Measurements from ENCODE around the gene KLHL11.
"Not testable (repeated sequence)": the region's sequence is repeated elsewhere in the genome, so short reads cannot be mapped to it uniquely, and the experiment has no call there.

KLHL11 gene

DNA sequence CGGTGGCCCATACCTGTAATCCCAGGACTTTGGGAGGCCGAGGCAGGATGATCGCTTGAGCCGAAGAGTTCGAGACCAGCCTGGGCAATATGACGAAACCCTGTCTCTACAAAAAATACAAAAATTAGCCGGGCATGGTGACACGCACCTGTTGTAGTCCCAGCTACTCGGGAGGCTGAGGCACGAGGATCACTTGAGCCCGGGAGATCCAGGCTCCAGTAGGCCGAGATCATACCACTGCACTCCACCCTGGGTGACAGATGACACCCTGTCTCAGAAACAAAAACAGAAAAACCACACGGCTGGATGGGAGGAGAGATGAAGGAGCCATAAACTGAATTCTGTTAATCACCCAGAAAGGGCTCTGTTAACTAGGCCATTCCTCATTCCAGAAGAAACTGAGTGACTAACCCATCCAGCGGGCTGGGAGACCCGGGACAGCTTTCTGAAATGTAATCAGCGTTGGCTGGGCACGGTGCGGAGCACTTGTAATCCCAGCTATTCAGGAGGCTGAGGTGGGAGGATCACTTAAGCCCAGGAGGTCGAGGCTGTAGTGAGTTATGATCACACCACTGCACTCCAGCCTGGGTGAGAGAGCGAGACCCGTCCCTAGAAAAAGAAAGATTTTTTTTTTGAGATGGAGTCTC lies 28.6 kb downstream of the KLHL11 start:
- no peak for FAIRE-seq

DNA sequence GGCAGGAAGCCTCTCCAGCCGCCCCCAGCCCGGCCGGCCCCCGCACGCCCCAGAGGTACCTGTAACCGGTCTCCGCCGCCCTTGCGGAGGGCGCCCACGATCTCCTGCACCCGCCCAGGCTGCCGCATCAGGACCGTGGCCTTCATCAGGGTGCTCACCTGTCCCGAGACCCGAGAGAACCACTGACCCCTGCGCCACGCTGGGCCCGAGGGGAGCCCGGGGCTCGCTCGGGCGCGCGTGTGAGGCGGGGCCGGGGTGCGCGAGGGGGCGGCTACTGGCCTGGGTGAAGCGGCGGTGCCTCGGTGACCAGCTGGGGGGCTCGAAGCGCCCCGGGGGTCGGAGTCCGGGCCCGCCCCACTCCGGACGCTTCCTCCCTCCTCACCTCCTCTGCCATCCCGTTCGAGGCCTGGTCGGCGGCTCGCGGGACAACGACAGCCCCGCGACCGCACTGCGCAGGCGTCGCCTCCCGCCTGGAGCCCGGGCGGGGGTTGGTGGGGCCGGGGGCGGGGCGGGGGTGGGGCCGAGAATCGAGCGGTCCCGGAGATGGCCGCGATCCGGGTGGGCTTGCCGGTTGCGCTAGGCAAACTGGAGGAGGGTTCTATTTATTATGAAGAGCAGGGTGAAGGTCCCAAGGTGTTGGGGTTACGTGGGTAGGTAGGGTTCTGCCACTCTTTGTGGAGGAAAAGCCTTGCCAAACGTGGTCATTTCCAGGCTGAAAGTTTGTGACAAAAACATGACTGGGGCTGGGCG lies 29.2 kb downstream of the KLHL11 start, which contains the start of gene NT5C3B:
TSS of gene NT5C3B (minus strand) at position 433 of the 750 bp plus-strand sequence. CDS start at position 394, 39 bp downstream.
- FAIRE-seq, result no peak

- FAIRE-seq, result no peak
These were observed 29.9 kb downstream of the KLHL11 start for GRCh38 chr17:41835214-41835799.

GRCh38 chr17:41829961-41830360 lies 35.3 kb downstream of the KLHL11 start:
- FAIRE-seq, result not testable (repeated sequence)

- FAIRE-seq, result no peak
These were observed 39.9 kb downstream of the KLHL11 start for GRCh38 chr17:41825175-41825845.

DNA sequence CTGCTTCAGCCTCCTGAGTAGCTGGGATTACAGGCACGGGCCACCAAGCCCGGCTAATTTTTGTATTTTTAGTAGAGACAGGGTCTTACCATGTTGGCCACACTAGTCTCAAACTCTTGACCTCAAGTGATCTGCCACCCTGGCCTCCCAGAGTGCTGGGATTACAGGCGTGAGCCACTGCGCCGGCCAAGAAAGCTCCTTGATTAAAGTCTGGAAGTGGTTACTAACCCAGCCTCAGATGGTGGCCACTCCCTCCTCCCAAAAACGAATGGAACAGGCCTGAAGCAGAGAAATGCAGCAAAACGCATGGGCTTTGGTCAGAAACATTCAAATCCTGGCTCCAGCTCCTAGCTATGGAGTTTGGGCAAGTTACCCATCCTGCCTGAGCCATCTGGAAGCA lies 41.1 kb downstream of the KLHL11 start:
- no peak for FAIRE-seq

DNA sequence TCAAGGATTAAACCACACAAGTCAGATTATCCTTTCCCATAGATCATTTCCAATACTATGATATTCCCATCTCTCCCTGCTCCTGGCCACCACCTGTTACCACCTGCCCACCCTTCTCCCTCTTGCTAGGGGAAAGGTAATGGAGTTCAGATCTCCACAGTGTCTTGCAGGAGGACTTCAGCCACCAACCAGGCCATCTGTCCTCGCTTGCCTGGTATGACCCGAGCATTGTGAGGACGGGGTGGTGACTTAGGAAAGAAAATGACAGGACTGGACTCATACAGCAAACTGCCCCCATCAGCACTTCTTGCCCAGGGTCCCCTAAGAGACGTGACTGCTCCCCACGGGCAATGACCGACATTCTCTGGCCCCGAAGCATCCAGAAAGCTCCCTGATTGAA lies 41.6 kb downstream of the KLHL11 start:
- no peak for FAIRE-seq

DNA sequence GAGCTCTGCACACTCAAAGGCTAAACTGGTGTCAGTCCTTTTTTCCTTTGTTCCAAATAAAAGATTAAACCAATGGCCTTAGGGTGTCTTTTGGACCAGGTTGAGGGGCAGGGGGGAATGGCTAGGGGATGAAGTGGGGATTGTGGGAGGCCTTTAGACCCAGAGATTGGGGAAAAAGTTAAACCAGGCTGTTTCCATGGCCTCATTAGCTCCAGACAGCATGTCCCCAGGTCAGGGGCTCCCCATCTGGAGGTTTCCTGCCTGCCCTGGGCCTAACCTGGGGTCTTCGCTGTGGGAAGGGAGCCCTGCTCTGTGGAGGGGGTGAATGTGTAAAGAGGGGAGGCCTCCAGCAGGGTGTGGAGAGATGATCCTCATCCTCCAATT lies 42.1 kb downstream of the KLHL11 start:
- no peak for FAIRE-seq

- FAIRE-seq, result no peak
These were observed 42.7 kb downstream of the KLHL11 start for GRCh38 chr17:41822216-41823140.

GRCh38 chr17:41821776-41822175 lies 43.4 kb downstream of the KLHL11 start:
- no peak for FAIRE-seq

DNA sequence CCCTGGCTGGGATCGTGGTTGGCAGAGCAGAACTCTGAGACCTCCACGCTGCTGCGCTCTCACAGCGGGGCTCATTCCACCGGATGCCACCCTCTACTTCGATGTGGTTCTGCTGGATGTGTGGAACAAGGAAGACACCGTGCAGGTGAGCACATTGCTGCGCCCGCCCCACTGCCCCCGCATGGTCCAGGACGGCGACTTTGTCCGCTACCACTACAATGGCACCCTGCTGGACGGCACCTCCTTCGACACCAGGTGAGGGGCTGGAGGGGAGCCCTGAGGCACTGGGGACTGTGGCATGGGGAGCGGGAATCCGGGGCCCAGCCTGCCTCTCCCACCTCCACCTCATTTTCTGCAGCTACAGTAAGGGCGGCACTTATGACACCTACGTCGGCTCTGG lies 47.2 kb downstream of the KLHL11 start:
- FAIRE-seq, result no peak

DNA sequence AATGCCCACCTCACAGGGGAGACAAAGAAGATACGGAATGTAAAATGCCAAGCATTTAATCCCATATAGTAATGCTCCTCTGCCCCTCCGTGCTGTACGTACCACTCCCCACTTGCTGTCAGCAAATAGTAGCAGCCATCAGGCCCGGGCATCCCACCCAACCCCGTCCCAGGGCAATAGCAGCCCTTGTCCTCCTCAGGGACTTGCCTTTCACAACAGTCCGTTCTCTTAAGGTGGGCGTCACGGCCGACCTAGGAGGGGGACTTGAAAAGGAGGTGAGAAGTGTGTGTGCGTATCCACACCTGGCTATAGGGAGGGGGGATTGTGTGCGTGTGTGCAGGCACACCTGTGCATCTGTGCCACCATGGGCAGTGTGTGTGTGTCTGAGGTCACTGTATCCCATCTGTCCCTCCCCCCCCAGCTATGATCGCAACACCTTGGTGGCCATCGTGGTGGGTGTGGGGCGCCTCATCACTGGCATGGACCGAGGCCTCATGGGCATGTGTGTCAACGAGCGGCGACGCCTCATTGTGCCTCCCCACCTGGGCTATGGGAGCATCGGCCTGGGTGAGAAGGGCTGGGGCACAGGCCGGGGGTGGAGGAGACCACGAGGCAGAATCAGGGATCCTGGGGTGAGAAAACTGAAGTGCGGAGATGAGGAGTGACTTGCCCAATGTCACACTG lies 48.4 kb downstream of the KLHL11 start:
- no peak for FAIRE-seq

GRCh38 chr17:41814195-41814594 lies 51.0 kb downstream of the KLHL11 start:
- no peak for FAIRE-seq

GRCh38 chr17:41813699-41814124 lies 51.5 kb downstream of the KLHL11 start:
- FAIRE-seq, result no peak

DNA sequence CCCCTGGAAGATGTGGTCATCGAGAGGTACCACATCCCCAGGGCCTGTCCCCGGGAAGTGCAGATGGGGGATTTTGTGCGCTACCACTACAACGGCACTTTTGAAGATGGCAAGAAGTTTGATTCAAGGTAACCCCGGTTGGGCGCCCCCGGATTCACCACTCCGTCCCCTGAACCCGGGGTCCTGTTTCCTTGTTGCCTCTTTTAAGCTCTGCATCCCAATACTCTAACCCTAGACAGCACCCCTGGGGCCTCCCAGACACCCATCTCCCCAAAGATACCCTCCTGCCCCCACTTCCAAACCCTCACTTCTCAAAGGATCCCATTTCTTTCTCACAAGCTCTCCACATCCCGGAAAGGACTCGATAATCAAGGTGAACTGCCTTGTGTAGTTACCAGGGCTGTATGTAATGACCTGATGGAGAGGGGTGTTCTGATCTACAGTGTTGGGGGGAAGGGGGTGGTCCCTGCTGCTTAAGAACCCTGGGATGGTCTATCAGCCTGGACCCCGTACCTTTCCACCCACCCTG lies 52.0 kb downstream of the KLHL11 start:
- FAIRE-seq, result no peak

DNA sequence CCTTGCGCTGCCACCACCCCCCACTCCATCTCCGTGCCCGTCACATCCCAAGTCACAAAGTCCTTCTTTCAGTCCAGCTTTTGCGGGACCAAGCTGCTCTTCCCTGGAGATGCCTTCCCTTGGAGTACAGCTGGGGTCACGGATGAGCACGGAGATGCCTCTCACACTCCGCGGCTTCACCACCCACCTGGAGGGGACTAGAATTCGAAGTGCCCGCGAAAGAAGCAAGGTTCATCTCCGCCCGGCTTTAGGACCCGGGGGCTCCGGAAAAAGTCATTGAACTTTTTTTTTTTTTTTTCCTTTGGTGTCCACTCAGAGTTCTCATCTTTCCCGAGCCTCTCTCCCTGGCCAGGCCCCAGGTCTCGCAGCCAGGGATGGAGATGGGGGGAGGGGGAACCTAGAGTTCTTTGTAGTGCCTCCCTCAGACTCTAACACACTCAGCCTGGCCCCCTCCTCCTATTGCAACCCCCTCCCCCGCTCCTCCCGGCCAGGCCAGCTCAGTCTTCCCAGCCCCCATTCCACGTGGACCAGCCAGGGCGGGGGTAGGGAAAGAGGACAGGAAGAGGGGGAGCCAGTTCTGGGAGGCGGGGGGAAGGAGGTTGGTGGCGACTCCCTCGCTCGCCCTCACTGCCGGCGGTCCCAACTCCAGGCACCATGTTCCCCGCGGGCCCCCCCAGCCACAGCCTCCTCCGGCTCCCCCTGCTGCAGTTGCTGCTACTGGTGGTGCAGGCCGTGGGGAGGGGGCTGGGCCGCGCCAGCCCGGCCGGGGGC lies 52.7 kb downstream of the KLHL11 start, which contains the start of gene FKBP10:
TSS of gene FKBP10 (plus strand) at position 624 of the 771 bp plus-strand sequence. CDS start at position 655, 31 bp downstream.
- no peak for FAIRE-seq

- no peak for FAIRE-seq
These were observed 53.5 kb downstream of the KLHL11 start, which contains the start of gene P3H4 for GRCh38 chr17:41811549-41812380. Gene P3H4 (minus strand): TSS chr17:41811949. CDS start chr17:41811915, 34 bp downstream.

GRCh38 chr17:41810659-41811548 lies 54.3 kb downstream of the KLHL11 start:
- FAIRE-seq, result no peak
